Lung (tissue), 12 donors: Measurements from ENCODE around the gene MAP2K1. TPM values are rescaled to one million over a fixed set of nuclear protein-coding genes. Genes with fewer than 3 reads are reported as not detected.
"Not testable (repeated sequence)": the region's sequence is repeated elsewhere in the genome, so short reads cannot be mapped to it uniquely, and the experiment has no call there.

Source experiments
- ATAC-seq: fragments of 200-7000 bp; cut with Tn5 transposase; one replicate; pipeline ENCODE4 v1.9.1; 2020; ENCODE audit warnings: moderate number of reproducible peaks; ENCODE audit not compliant: insufficient read depth, low FRiP score
- DNase-seq, 3 donors: peaks; one replicate each; pipeline ENCODE4 v3.0.0-alpha.2; 2013 to 2017
- H3K27ac ChIP-seq, 2 donors: one replicate each; pipeline ENCODE4 v1.5.1; 2013; ENCODE audit warnings: mild to moderate bottlenecking in 2 of 2, moderate library complexity in 2 of 2, control low read depth in 1 of 2, inconsistent platforms in 1 of 2, low read depth in 1 of 2, low read length in 1 of 2
- H3K27me3 ChIP-seq, 3 donors: one replicate each; pipeline ENCODE4 v1.5.1; 2013; ENCODE audit warnings: low read length in 2 of 3; ENCODE audit not compliant: control insufficient read depth in 3 of 3, insufficient read depth in 3 of 3
- H3K36me3 ChIP-seq, 4 donors: one replicate each; pipeline ENCODE4 v1.5.1; 2013; ENCODE audit warnings: low read length in 4 of 4, mild to moderate bottlenecking in 1 of 4, moderate library complexity in 1 of 4; ENCODE audit not compliant: control insufficient read depth in 4 of 4, insufficient read depth in 4 of 4
- H3K4me1 ChIP-seq, 5 donors: one replicate each; pipeline ENCODE4 v1.5.1; 2013; ENCODE audit warnings: low read length in 5 of 5, mild to moderate bottlenecking in 2 of 5, moderate library complexity in 1 of 5; ENCODE audit not compliant: control insufficient read depth in 5 of 5, insufficient read depth in 5 of 5
- H3K4me3 ChIP-seq: one replicate; pipeline ENCODE4 v1.5.1; 2013; ENCODE audit warnings: mild to moderate bottlenecking, control low read depth, moderate library complexity
- H3K9ac ChIP-seq, 2 donors: one replicate each; pipeline ENCODE4 v1.5.1; 2013; ENCODE audit warnings: low read length in 2 of 2, control low read depth in 1 of 2; ENCODE audit not compliant: insufficient read depth in 1 of 2
- H3K9me3 ChIP-seq, 4 donors: one replicate each; pipeline ENCODE4 v1.5.1; 2013; ENCODE audit warnings: low read length in 3 of 4, mild to moderate bottlenecking in 1 of 4, moderate library complexity in 1 of 4; ENCODE audit not compliant: control insufficient read depth in 4 of 4, insufficient read depth in 3 of 4
- WGBS, 2 donors: extraction: QIAGEN DNeasy Blood & Tissue Kit; methylation state at CpG; one replicate each; pipeline ENCODE4 v1.1.7; 2013; 5-methylcytosine and 5-hydroxymethylcytosine counted together
- polyA plus RNA-seq, 2 donors: library from polyadenylated mRNA; stranded (reverse); fragments of 200-250 nt; gene quantifications; one replicate each; pipeline ENCODE4 v1.2.1, GENCODE V29; 2013
- total RNA-seq, 2 donors: library from RNA; depleted of rRNA in 1 of 2; stranded (reverse); fragments of >200 nt in 1 of 2; gene quantifications; one replicate each; pipeline ENCODE4 v1.2.1, GENCODE V29; 2014 to 2021
- TF ChIP-seq, protein P1 (sequence below): IDR thresholded peaks from 2 replicates; pipeline ENCODE4 v1.5.1; 2012; ENCODE audit warnings: mild to moderate bottlenecking; ENCODE audit errors: control extremely low read depth, extremely low read depth
- donor health status: control.
- donor health status: control.
- donor health status: Bipolar disorder and iron deficiency.
- donor health status: healthy.
- donor health status: DM: yes; HTN: yes; CAD: no.

Gene MAP2K1
- total and polyA plus RNA-seq, 4 donors: 19.0 to 64.7 (median 42.7) TPM

DNA sequence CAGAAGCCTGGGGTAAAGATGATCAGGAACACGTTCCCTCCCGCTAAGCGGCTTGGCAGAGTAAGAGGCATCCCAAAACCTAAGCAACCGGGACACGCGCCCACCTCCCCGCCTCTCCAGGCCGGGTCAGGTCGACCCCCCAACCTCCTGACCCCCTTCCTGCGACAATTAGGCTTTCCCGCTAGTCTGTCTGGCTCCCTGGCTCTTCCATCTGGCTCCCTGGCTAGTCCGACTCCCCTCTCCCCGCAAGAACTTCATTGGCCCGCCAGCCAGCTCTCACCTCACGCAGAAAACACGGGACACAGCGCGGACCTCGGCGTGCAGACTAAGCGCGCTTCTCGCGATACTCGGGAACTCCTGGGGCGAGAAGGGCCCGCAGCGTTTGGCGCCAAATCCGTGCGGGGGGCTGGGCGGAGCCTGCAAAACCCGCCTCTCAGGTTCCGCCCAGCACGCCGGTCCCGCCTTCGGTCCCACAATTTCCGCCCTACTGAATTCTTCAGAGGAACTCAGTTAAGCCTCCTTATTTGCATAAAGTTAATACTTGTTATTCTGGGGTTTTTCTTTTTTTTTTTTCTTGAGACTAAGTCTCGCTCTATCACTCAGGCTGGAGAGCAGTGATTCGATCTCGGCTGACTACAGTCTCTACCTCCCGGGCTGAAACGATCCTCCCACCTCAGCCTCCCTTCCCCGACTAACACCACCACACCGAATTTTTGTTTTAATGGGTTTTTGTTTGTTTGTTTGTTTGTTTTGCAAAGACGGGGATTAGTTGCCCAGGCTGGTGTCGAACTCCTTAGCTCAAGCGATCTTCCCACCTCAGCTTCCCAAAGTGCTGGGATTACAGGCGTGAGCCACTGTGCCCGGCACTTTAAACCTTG, 30.1 kb upstream of the MAP2K1 start, which contains the start of gene TIPIN:
Gene TIPIN (minus strand): TSS at position 327 of the 878 bp plus-strand sequence. CDS start 3,738 bp downstream, outside the sequence.
- H3K36me3 ChIP-seq: no peaks in the 10 kb centered on the region
- TF ChIP-seq, protein P1, sequence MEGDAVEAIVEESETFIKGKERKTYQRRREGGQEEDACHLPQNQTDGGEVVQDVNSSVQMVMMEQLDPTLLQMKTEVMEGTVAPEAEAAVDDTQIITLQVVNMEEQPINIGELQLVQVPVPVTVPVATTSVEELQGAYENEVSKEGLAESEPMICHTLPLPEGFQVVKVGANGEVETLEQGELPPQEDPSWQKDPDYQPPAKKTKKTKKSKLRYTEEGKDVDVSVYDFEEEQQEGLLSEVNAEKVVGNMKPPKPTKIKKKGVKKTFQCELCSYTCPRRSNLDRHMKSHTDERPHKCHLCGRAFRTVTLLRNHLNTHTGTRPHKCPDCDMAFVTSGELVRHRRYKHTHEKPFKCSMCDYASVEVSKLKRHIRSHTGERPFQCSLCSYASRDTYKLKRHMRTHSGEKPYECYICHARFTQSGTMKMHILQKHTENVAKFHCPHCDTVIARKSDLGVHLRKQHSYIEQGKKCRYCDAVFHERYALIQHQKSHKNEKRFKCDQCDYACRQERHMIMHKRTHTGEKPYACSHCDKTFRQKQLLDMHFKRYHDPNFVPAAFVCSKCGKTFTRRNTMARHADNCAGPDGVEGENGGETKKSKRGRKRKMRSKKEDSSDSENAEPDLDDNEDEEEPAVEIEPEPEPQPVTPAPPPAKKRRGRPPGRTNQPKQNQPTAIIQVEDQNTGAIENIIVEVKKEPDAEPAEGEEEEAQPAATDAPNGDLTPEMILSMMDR: no peak
- ATAC-seq: peak; percentile 95
- H3K27ac ChIP-seq: peak within 1 kb of the TSS; percentile 36 to 65
- 7 to 9% methylated on average over 51 of the region's 51 CpGs for WGBS, 2 donors
- peaks cover 0 to 3% (median 0%) of the 10 kb centered on the region in 5 donors for H3K4me1 ChIP-seq
- peak; percentile 97 to 98 (median 97) for DNase-seq
- peak within 1 kb of the TSS; percentile 69 to 73 for H3K9ac ChIP-seq
- no peaks in the 10 kb centered on the region for H3K9me3 ChIP-seq
- H3K4me3 ChIP-seq: peak within 1 kb of the TSS; percentile 59
- H3K27me3 ChIP-seq: no peaks in the 10 kb centered on the region

DNA sequence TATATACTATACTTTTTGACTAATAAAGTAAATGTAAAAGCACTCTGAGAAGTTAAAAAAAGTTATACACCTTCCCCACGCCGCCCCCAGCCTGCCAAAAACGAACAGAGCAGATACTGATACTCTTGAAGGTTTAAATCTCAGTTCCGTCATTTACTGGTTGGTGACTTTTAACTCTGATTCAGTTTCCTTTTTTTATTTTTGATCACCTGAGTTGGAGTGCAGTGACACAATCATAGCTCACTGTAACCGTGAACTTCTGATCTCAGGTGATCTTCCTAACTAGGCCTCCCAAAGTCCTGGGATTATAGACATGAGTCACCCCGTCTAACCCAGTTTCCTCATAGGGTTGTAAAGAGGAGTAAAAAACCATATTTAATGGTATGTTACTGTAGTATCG, 27.0 kb upstream of the MAP2K1 start:
- no peak for ATAC-seq
- no peak overlapping the region for H3K9ac ChIP-seq

DNA sequence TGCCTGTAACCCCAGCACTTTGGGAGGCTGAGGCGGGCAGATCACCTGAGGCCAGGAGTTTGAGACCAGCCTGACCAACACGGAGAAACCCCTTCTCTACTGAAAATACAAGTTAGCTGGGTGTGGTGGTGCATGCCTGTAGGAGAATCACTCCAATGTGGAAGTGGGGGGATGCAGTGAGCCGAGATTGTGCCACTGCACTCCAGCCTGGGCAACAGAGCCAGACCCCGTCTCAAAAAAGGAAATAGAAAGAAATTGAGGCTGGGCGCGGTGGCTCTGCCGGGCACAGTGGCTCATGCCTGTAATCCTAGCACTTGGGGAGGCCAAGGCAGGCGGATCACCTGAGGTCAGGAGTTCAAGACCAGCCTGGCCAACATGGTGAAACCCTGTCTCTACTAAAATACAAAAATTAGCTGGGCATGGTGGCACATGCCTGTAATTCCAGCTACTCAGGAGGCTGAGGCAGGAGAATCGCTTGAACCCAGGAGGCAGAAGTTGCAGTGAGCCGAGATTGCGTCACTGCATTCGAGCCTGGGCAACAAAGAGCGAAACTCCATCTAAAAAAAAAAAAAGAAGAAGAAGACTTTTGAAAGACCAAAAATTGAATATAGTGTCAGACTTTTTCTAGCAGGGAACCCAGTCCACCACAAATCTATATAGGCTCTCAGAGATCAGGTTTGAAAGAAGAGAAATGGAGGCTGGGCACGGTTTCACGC, 24.8 kb upstream of the MAP2K1 start:
- H3K9ac ChIP-seq, H3K27me3 ChIP-seq, DNase-seq, H3K4me1 ChIP-seq, H3K4me3 ChIP-seq, H3K36me3 ChIP-seq, H3K9me3 ChIP-seq, ATAC-seq, H3K27ac ChIP-seq: not testable (repeated sequence)
- whole genome bisulfite sequencing, 2 donors: 79 to 83% methylated on average over 14 to 15 of the region's 15 CpGs

More for the DNA sequence above, 27.0 kb upstream of the MAP2K1 start:
- peaks cover 0 to 3% (median 0%) of the 10 kb centered on the region in 5 donors for H3K4me1 ChIP-seq
- WGBS, 2 donors: 90 to 93% methylated on average over 7 of the region's 7 CpGs
- TF ChIP-seq, protein P1: no peak
- H3K27ac ChIP-seq: no peak overlapping the region
- no peak overlapping the region for H3K4me3 ChIP-seq
- no peaks in the 10 kb centered on the region for H3K36me3 ChIP-seq
- no peaks in the 10 kb centered on the region for H3K27me3 ChIP-seq
- no peaks in the 10 kb centered on the region for H3K9me3 ChIP-seq
- DNase-seq: no peak

DNA sequence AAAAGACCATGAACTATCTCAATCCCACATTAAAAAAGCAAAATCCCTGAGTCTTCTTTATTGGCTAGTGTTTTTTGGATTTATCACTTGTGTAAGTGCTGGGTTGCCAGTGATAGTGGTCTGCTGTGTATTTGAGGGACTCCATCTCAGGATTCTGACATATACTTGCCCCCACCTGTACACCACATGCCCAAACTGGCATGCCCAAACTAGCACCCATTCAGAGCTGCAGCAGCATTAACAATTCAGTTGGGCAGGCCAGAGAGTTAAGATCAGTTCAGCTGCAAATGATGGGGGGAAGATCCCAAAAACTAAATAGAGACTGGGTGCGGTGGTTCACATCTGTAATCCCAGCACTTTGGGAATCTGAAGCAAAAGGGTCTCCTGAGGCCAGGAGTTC, 23.9 kb upstream of the MAP2K1 start:
- ATAC-seq (no peak), DNase-seq (no peak)
- no peaks in the 10 kb centered on the region for H3K36me3 ChIP-seq
- TF ChIP-seq, protein P1: no peak
- 95 to 97% methylated on average over 1 of the region's 1 CpG for WGBS, 2 donors
- H3K9me3 ChIP-seq: no peaks in the 10 kb centered on the region
- no peak overlapping the region for H3K27ac ChIP-seq
- H3K27me3 ChIP-seq: no peaks in the 10 kb centered on the region
- H3K4me3 ChIP-seq: no peak overlapping the region
- no peaks in the 10 kb centered on the region for H3K4me1 ChIP-seq
- no peak overlapping the region for H3K9ac ChIP-seq
